HG02970 (cell line): ENCODE results near the gene DCBLD1.
"Not testable (repeated sequence)": the region's sequence is repeated elsewhere in the genome, so short reads cannot be mapped to it uniquely, and the experiment has no call there.

ENCODE experiments used
- ATAC-seq: cut with Tn5 transposase; IDR thresholded peaks from one replicate; pipeline ENCODE4 v1.9.1; 2021; ENCODE audit warnings: mild to moderate bottlenecking, moderate library complexity, moderate number of reproducible peaks; ENCODE audit not compliant: unreplicated experiment, low FRiP score

Gene DCBLD1

GRCh38 chr6:117482240-117483003, at the start of gene DCBLD1:
Gene DCBLD1 (plus strand): TSS chr6:117482674. CDS start chr6:117482782, 108 bp downstream.
- peak; percentile 82 for ATAC-seq

DNA sequence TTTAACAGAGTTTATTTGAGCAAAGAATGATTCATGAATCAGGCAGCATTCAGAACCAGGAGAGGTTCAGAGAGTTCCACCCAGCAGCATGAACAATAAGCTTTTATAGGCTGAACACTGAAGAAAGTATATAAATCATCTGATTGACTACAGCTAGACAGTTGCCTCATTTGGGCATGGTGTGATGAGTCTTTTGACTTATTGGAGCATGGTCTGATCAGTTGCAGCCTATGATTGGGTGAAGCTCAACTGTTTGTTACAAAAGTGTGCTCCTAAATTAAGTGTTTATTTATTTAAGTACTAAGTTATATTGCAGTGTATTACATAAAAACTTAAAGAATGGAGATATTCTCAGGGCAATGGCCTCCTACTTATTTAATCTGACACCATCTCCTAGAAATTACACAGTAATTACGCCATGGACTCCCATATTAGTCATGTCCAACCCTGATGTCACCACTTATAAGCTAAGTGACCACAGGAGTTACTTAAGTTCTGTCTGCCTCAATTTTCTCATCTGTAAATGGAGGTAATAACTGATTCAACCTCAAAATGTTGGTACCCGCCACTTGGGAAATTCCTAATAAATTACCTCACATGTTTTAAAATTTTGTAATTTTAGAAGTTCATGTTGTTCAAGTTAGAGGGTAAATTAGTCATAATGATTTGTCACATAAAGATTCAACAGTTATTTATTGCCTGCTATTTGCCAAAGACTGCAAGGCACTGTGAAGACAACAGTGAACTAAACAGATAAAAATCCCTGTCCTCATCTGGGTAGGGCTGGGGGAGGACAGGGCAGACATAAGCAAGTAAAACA, 41.6 kb upstream of the DCBLD1 start:
- ATAC-seq = no peak

GRCh38 chr6:117441824-117442264, 40.6 kb upstream of the DCBLD1 start:
- ATAC-seq = no peak

GRCh38 chr6:117442313-117442712, 40.2 kb upstream of the DCBLD1 start:
- not testable (repeated sequence) for ATAC-seq

GRCh38 chr6:117444600-117444999, 37.9 kb upstream of the DCBLD1 start:
- ATAC-seq = no peak

DNA sequence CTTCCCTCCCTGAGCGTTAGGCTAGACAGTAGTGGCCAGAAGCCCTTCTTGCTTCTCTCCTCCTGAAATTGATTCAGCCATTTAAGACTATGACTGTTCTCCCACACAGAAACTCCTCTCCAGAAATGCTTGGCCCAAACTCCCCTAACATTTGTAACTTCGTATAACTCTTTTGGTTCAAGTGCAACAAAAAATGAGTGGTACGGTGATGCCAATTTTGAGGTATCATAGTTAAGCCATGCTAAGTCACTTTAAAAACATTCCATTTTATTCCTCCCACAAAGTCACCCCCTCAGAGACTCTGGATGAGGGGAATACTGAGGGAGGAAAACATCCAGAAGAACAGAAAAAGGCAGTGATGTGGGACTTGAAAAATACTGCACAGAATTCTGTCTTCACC, 35.6 kb upstream of the DCBLD1 start:
- no peak for ATAC-seq

- ATAC-seq = no peak
Observed at GRCh38 chr6:117448011-117448410, 34.5 kb upstream of the DCBLD1 start.

DNA sequence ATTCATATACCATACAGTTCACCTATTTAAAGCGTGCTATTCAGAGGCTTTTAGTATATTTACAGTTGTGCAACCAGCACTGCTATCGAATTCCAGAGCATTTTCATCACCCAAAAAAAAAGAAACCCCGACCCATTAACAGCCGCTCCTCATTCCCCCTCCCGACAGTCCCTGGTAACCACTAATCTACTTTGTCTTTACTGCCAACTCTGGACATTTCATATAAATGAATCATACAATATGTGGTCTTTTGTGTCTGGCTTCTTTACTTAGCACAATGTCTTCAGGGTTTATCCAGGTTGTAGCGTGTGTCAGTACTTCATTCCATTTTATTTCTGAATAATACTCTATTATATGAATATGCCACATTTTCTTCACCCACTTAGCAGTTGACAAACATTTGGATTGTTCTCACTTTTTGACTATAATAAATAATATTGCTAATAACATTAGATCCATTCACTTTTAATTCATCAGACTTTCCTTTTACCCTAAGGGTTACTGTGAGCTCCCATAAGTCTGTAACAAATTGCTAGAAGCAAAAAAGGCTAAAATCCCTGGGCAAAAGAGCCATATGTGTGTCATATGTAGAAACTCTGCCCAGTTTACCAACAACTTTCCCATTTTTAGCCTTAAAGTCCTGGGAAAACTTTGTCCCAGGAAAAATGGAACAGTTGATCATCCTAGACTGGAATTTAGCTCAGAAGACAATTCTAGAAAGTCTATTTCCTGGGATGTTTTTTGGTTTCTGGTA, 33.6 kb upstream of the DCBLD1 start:
- no peak for ATAC-seq

GRCh38 chr6:117449549-117450439, 32.7 kb upstream of the DCBLD1 start:
- no peak for ATAC-seq

- ATAC-seq = no peak
Observed at GRCh38 chr6:117451671-117452070, 30.8 kb upstream of the DCBLD1 start.

DNA sequence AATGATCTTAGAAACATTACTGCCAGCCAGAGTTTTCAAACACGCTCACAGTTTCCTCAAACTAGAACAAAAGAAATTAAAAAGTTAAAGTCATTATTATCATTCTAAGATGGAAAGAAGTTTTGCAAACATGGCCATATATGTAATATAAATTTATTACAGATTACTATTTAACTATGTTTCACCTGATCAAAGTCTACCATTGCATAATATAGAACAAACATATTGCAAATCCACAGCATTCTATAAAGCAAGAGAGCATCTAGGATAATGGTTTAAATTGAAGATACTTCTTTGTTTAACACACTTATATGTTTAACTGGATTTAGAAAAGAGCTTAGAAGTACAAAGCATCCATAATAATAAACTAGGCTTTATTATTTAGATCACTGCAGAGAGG, 26.2 kb upstream of the DCBLD1 start:
- no peak for ATAC-seq

DNA sequence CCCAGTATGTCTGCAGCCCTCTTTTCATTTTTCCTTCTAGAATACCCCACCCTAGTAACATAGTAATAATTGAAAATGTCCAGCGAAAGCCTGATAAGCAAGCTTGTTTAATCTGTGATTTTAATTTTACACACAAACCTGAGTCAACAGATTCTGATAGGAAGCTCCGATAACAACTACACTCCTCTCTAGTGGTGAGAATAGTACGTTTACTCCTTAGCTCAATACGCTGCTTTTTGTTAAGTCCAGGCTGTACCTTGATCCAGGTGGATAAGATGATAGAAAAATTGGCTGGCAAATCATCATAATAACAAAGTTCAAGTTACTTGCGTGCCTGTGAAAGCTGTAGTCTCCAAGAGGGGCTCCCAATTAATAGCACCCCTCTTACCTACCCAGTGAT, 25.5 kb upstream of the DCBLD1 start:
- ATAC-seq = no peak

DNA sequence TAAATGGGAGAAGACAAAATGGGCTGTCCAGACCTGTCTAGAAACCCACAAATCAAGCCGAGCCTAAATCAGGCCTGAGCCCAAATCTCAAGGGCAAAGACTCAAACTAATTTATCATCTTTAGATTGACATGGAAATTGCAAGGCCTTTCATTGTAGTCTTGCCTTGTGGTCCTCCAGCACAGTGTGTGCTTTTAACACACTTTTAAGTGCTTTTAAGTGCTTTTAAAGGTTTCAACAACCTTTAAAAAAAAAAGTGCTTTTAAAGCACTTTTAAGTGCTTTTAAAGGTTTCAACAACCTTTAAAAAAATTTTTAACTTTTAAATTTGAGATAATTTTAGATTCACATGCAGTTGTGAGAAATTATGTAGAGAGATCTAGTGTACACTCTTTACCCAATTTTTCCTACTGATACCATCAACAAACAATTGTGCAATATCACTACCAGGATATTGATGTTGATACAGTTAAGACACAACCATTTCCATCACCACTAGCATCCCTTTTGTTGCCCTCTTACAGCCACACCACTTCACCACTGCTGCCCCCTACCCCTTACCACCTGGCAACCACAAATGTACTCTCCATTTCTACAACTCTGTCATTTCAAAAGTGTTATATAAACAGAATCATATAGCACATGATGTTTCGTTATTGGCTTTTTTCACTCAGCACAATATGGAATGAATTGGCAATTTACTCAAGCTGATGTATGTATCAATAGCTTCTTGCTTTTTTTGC, 23.1 kb upstream of the DCBLD1 start:
- ATAC-seq = no peak

- no peak for ATAC-seq
Observed at GRCh38 chr6:117463762-117464665, 18.5 kb upstream of the DCBLD1 start.

DNA sequence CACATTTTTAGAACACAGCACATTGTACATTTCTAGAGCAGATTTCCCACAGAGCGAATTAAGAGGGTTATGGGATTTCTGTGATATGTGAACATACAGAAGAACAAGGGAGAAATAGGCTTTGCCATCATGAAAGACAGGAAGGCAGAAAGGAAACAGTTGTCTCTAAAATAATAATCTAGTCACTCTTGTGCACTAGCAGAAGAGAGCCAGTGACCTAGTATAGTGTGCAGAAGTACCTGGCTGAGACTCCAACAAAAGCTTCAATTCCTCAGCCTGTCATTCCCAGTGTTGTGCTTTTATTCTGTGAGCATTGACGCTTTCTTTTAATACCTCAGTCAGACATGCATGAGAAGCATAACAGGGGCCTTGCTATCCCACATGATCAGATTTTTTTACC, 17.8 kb upstream of the DCBLD1 start:
- no peak for ATAC-seq

DNA sequence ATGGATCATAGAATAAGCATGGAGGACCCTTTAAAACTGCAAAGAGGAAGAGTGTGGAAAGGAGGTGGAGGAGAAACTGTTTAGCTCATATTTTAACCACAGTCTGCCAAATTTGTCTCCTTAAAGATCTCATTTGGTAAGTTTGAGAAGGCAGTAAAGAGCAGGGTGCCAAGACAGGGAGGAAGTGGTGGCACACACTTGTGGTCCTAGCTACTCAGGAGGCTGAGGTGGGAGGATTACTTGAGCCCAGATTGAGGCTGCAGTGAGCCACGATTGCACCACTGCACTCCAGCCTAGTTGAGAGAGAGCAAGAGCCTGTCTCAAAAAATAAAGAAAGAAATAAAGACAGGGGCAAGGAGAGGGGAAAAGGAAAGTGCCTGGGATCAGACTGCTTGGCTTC, 16.8 kb upstream of the DCBLD1 start:
- no peak for ATAC-seq

GRCh38 chr6:117467876-117468275, 14.6 kb upstream of the DCBLD1 start:
- no peak for ATAC-seq

DNA sequence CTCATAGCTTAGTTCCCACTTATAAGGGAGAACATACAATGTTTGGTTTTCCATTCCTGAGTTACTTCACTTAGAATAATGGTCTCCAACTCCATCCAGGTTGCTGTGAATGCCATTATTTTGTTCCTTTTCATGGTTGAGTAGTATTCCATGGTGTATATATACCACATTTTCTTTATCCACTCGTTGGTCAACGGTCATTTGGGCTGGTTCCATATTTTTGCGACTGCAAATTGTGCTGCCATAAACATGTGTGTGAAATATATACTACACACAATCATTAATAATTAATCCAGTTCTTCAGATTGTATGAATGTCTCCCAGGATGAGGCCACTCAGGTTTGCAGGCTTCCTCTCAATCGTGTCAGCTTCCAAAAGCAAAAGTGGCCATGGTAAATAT, 13.9 kb upstream of the DCBLD1 start:
- ATAC-seq = not testable (repeated sequence)
